Globus pallidus (tissue), 1 donor: ENCODE measurements around the gene SLC35F3.
"Not testable (repeated sequence)": the region's sequence is repeated elsewhere in the genome, so short reads cannot be mapped to it uniquely, and the experiment has no call there.

Source experiments
- DNase-seq: peaks from one replicate; pipeline ENCODE4 v3.0.0-alpha.2; 2015; ENCODE audit warnings: low spot score

Gene SLC35F3

DNA sequence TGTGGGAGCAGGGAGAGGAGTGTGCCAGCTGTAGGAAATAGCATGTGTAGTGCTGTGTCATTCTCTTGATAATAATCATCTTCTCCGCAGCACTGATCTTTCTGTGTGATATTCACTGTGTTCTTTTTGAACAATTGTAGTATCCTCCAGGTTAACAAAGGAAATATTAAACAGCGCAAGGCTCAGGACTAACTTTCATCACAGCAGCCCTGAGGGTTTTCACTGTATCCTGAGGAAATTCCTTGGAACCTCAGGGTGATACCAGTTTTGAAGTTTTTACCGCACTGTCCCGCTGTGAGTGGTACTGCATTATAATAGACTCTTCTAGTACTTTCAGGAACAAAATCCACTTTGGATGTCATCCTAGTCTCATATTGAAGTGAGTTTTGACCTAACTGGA lies 240.4 kb downstream of the SLC35F3 start:
- no peak for DNase-seq

DNA sequence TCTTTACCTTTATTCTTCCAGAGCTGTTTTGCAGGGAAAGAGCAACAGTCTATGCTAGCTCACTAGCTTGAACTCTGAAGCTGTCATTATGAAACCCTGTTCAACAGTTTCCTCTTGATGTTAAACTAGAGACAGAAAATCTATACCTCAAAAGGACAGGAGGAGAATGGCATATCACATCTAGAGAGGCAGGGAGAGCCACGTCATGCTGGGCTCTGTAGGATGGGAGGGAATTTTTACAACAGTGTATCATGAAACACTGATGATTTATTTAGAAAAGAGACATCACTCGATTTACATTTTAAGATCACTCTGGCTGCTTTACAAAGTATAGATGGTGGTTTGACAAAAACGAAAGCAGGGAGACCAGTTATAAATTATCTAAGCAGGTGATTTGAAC lies 243.9 kb downstream of the SLC35F3 start:
- DNase-seq, result no peak

DNA sequence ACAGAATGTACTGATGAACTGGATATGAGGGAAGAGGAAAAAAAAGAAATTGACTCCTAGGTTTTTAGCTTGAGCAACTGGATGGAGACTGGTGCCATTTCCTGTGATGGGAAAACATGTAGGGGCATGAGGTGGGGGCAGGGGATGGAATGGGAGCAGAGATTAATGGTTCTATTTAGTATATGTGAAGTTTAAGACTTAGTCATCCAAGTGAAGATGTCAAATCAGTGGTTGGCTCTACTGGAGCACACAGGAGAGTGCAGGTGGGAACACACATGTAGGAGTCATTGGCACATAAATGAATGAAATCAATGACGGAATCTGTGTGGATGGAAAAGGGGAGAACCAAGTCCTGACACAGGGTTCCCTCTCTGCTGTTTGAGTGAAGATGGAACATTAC lies 244.3 kb downstream of the SLC35F3 start:
- no peak for DNase-seq

GRCh38 chr1:234149217-234149616 lies 244.7 kb downstream of the SLC35F3 start:
- no peak for DNase-seq

GRCh38 chr1:234150892-234151291 lies 246.4 kb downstream of the SLC35F3 start:
- DNase-seq, result no peak

DNA sequence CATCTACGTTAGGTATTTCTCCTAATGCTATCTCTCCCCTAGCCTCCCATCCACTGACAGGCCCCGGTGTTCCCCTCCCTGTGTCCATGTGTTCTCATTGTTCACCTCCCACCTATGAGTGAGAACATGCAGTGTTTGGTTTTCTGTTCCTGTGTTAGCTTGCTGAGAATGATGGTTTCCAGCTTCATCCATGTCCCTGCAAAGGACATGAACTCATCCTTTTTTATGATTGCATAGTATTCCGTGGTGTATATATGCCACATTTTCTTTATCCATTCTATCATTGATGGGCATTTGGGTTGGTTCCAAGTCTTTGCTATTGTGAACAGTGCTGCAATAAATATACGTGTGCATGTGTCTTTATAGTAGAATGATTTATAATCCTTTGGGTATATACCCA lies 247.9 kb downstream of the SLC35F3 start:
- DNase-seq, result not testable (repeated sequence)

- peak; percentile 58 for DNase-seq
Observed at GRCh38 chr1:234154320-234155251, 250.1 kb downstream of the SLC35F3 start.

GRCh38 chr1:234162661-234163060 lies 258.2 kb downstream of the SLC35F3 start:
- DNase-seq, result no peak

DNA sequence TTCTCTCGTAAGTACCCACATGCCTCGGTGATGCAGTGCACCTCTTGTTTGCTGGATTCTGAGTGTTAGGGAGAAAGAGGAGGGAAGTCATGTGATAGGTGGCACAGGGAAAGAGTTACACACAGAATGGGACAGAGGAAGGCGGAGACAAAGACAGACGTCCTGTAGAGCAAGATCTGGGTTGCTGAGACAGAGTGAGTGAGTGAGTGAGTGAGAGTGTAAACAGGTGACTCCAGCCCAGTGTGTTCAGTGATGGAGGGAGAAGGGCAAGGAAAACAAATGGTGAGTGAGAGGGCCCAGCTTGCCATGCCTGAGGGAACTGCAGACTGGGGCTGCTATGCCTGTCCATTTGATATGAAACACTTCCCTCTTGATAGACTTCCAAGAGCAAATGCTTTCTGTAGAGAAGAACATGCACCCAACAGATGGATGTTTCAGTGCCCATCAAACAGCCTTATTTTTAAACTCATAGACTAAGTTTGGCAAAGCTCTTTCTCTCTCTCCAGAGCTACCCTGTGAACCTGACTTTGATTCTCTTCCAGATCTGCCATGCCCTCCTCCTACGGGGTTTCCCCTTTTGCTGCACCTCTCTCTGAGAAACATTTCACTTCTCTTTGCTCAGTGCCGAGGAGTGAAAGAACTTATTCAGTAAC lies 258.9 kb downstream of the SLC35F3 start:
- DNase-seq, result no peak

DNA sequence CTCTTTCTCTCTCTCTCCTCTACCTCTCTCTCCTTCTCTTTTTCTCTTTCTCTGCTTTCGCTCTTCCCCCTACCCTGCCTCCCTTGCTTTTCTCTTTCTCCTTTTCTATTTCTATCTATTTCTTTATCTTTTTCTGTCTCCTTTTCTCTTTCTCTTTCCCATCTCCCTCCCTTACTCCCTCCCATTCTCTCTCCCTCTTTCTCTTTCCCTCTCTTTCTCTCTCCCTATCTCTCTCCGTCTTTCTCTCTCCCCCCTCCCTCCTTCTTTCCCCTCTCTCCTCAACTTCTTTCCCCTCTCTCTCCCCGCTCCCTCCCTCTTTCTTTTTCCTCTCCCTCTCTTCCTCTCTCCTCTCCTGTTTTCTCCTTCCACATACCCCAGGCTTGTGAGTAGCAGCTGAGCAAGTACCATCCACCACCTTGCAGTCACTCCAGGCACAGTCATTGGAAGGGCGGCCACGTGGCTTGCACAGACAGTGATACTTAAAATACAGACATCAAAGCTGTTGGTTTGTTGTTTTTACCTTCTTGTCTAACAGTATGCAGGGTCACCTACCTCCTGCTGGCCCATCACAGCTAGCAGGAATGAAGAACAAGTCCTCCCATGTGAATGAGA lies 259.7 kb downstream of the SLC35F3 start:
- DNase-seq, result no peak

DNA sequence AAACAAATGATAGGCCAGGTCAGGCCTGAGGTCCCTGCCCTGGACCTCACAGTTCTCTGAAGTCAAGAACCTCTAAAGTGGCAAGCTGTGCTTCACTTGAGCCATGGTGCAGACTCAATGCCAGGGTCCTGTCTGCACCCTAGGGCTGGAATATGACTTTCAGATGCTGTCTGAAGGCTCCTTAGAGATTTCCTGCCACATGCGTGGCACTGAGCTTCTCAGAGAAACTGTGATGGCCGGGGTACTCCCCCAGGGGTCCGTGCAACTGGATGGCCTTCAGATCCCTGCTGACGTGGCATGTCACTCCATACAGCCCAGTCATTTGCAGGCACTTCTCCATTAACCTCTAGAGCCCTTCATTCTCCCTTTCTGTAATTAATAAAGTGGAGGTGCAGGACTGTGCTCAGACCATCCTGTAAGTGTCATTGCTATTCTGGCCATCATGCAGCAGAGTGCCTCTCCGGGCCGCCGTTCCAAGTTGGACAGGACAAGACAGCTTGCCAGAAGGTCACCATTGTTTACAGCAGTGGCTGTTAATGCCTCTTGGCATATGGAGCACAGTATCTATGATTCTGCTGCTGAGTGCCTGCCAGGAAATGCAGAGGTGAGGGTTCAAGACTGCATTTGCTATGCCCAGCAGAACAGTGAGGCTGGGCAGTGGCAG lies 263.7 kb downstream of the SLC35F3 start:
- no peak for DNase-seq

- DNase-seq, result no peak
Observed at GRCh38 chr1:234169161-234169849, 264.8 kb downstream of the SLC35F3 start.

- DNase-seq, result no peak
Observed at GRCh38 chr1:234170067-234170466, 265.6 kb downstream of the SLC35F3 start.

DNA sequence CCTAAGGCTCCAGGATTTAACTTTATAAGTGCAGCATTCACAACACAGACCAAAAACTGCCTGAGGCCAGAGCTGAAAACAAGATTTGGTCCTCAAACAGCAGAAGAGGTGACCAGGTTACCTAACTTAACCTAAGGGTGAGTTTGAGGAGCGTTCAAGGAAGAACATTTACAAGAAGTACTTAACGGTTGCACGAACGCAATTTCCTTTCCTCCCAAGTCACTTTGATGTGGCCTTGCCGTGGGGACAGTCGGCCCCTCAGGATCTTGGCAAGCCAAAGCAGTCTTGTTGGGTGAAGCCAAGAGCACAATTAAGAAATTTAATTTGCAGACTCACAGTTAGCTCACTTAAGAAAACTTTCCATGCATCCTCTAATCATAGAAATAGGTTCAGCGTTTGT lies 266.1 kb downstream of the SLC35F3 start:
- no peak for DNase-seq

DNA sequence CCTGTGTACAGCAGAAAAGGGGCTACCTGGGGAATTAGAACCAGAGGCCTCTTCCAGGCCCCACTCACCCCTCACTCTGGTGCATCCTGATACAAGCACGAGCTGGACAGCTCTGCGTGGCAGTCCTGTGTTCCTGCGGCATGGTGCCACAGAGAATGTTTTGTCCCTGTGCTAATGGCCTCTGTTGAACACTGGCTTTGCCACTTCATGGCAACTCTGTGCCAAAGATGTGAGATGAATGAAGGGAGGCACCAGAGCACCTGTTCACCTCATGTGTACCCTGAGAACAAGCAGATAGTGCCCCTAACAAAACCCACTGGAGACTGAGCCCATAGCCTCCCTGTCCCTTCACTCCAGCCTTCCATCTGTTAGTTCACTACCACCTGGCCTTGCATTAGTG lies 269.5 kb downstream of the SLC35F3 start:
- no peak for DNase-seq

- DNase-seq, result no peak
Observed at GRCh38 chr1:234175363-234175762, 270.9 kb downstream of the SLC35F3 start.

DNA sequence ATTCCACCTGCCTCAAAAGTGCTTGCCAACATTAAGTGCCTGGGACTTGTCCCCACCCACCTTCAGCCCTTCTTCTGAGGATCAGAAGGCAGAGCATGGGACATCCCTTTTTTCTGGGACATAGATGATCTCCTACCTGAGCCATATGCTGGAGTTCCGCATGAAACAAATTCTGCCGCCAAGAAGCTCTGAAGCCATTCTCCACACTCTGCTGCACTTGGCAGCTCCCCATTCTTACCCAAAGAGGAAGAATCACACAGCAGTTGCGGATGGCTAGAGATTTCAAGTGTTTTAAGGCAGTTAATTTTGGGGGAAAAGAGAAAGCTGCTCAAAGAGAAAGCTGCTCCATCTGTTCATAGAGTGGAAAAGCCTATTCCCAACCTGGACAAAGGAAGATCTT lies 271.5 kb downstream of the SLC35F3 start:
- no peak for DNase-seq

GRCh38 chr1:234176847-234177246 lies 272.4 kb downstream of the SLC35F3 start:
- not testable (repeated sequence) for DNase-seq

GRCh38 chr1:234185438-234185837 lies 281.0 kb downstream of the SLC35F3 start:
- DNase-seq, result no peak

DNA sequence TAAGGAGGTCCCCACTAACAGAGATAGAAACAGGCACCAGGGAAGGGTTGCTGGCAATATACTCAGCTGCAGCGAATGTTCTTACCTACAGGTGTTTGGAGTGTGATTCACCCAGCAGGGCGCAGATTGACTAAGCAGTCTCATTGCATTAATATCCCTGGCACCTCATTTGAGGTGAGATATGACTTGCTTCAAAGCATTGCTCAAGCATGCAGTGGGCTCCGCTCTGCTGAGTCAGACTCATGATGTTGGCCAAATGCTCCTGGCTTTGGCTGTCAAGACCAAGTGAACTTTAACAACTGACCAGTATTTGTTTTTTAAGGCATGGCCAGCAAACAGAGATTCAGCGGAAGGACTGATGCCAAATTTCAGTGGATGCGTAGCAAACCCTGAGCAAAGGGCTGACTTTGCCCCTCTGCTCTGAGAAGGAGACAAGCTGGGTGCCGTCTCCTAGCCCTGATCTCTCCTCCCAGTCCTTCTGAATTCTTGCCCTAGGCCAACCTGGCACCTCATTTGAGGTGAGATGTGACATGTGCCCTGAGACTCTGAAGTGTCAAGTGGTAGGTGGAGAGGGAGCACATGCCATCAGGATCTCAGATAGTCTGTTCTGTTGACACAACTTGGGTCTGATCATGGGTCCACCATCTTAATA lies 281.7 kb downstream of the SLC35F3 start:
- no peak for DNase-seq

- DNase-seq, result no peak
Observed at GRCh38 chr1:234188454-234188792, 283.9 kb downstream of the SLC35F3 start.
